Measurements from ENCODE around the gene DNAJB1.
A peak's percentile ranks its signal among the peaks of the same experiment; 100 is the strongest.

The DNAJB1 gene

GRCh38 chr19:14472202-14472938, 45.8 kb downstream of the DNAJB1 start:
- DNase-seq = peak; percentile 50 to 51

- DNase-seq = no peak
These were observed 46.6 kb downstream of the DNAJB1 start for GRCh38 chr19:14471436-14472187.

GRCh38 chr19:14470031-14470876, 47.9 kb downstream of the DNAJB1 start:
- DNase-seq = no peak

- DNase-seq = no peak
These were observed 50.4 kb downstream of the DNAJB1 start for GRCh38 chr19:14467816-14468215.

GRCh38 chr19:14467391-14467790, 50.8 kb downstream of the DNAJB1 start:
- DNase-seq = no peak
